ENCODE data around the gene CHD5.

CHD5 gene

DNA sequence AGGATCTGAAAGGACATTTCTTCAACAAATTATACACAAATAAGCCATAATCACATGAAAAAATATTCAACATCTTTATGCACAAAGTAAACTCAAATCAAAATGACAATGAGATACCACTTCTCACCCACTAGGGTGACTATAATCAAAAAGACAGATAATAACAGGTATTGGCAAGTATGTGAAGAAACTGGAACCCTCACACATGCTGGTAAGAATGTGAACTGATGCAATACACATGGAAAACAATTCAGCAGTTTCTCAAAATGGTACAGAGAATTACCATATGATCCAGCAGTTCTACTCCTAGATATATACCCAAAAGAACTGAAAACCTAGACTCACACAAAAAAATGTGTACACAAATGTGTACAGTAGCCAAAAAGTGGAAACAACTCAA lies 62.5 kb downstream of the CHD5 start:
- in situ Hi-C loops (cut with HindIII; ENCODE audit: low sequenced_read_pairs), result no loop called here

- in situ Hi-C loops (cut with HindIII; ENCODE audit: low sequenced_read_pairs), result no loop called here
Measured at GRCh38 chr1:6117064-6117463, 63.1 kb downstream of the CHD5 start.

- in situ Hi-C loops (cut with HindIII; ENCODE audit: low sequenced_read_pairs), result no loop called here
Measured at GRCh38 chr1:6116137-6116536, 64.0 kb downstream of the CHD5 start.

DNA sequence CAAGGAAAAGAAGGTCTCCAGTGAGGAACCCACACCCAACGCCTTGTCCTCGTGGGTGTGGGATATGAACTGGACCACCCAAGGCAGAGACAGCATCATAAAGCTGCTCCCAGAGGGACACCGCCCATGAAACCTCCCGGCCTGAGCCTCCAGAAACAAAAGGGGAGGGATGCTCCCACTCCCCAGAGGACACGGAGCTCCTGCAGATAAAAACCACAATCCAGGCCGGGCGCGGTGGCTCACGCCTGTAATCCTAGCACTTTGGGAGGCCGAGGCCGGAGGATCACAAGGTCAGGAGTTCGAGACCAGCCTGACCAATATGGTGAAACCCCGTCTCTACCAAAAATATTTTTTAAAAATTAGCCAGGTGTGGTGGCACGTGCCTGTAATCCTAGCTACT lies 66.4 kb downstream of the CHD5 start:
- in situ Hi-C loops (cut with HindIII; ENCODE audit: low sequenced_read_pairs), result no loop called here

DNA sequence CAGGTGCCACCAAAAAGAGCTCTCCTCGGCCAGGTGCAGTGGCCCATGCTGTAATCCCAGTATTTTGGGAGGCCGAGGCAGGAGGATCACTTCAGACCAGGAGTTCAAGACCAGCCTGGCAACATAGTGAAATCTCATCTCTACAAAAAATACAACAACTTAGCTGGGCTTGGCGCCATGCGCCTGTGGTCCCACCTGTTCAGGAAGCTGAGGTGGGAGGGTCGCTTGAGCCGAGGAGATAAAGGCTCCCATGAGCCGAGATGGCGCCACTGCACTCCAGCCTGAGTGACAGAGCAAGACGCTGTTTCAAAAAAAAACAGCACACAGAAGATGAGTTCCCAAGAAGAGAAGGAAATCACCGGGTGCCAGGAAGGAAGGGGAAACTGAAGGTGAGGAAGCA lies 67.0 kb downstream of the CHD5 start:
- in situ Hi-C loops (cut with HindIII; ENCODE audit: low sequenced_read_pairs), result no loop called here

- in situ Hi-C loops (cut with HindIII; ENCODE audit: low sequenced_read_pairs), result no loop called here
Measured at GRCh38 chr1:6112690-6113005, 67.5 kb downstream of the CHD5 start.

DNA sequence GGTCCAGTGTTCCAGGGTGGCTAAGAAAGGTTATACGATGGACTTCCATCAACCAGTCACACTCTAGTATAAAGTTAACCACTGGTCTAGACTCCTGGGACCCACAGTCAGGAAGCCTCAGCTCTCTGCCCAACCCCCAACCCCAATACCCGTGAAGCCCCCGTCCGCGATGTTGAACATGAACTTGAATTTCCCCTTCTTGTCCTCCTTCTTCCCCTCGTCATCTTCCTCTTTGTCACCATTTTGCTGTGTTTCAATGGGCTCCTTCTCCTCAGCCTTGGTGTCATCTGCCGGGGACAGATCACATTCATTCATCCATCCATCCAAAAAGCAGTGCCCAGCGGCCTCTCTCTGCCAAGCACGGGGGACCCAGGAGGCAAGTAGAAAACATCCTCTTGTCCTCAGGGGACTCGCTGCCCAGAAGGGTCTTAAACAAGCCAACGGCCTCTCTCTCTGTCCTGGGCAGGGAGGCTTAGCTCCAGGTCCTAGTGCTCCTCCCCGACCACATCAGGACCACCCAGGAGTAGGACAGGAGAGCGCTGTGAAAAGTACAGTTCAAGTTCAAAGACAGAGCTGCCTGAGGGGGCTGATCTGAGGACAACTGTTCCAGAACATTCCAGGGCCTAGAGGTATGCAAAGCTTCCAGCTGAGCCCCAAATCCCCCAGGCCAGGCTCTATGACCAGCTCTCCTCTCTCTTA lies 68.0 kb downstream of the CHD5 start:
- in situ Hi-C loops (cut with HindIII; ENCODE audit: low sequenced_read_pairs), result no loop called here

GRCh38 chr1:6111571-6111970 lies 68.5 kb downstream of the CHD5 start:
- in situ Hi-C loops (cut with HindIII; ENCODE audit: low sequenced_read_pairs), result no loop called here

GRCh38 chr1:6110326-6110725 lies 69.8 kb downstream of the CHD5 start:
- in situ Hi-C loops (cut with HindIII; ENCODE audit: low sequenced_read_pairs), result no loop called here

GRCh38 chr1:6109688-6110087 lies 70.4 kb downstream of the CHD5 start:
- in situ Hi-C loops (cut with HindIII; ENCODE audit: low sequenced_read_pairs), result no loop called here

- in situ Hi-C loops (cut with HindIII; ENCODE audit: low sequenced_read_pairs), result no loop called here
Measured at GRCh38 chr1:6108937-6109614, 71.0 kb downstream of the CHD5 start.

- in situ Hi-C loops (cut with HindIII; ENCODE audit: low sequenced_read_pairs), result no loop called here
Measured at GRCh38 chr1:6108476-6108875, 71.6 kb downstream of the CHD5 start.

DNA sequence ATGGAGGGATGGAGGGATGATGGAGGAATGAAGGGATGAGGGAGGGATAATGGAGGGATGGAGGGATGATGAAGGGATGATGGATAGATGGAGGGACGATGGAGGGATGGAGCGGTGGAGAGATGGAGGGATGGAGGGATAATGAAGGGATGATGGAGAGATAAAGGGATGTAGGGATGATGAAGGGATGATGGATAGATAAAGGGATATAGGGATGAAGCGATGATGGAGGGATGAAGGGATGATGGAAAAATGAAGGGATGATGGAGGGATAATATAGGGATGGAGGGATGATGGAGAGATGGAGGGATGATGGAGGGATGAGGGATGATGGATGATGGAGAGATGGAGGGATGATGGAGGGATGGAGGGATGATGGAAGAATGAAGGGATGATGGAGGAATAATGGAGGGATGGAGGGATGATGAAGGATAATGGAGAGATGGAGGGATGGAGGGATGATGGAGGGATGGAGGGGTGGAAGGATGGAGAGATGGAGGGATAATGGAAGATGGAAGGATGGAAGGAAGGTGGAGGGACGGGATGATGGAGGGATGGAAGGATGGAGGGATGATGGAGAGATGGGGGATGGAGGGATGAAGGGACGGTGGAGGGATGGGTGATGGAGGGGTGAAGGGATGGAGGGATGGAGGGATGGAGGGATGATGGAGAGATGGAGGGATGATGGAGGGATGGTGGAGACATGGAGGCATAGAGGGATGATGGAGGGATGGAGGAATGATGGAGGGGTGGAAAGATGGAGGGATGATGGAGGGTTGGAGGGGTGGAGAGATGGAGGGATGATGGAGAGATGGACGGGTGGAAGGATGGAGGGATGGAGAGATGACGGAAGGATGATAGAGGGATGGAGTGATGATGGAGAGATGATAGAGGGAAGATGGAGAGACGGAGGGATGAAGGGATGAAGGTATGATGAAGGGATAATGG lies 72.4 kb downstream of the CHD5 start:
- in situ Hi-C loops (cut with HindIII; ENCODE audit: low sequenced_read_pairs), result no loop called here

DNA sequence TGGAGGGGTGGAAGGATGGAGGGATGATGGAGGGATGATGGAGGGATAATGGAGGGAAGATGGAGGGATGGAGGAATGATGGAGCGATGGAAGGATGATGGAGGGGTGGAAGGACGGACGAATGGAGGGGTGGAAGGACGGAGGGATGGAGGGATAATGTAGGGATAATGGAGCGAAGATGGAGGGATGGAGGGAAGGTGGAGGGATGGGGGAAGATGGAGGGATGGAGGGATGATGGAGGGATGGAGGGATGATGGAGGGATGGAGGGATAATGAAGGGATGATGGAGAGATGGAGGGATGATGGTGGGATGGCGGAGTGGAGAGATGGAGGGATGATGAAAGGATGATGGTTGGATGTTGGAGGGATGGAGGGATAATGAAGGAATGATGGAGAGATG lies 73.1 kb downstream of the CHD5 start:
- in situ Hi-C loops (cut with HindIII; ENCODE audit: low sequenced_read_pairs), result no loop called here

DNA sequence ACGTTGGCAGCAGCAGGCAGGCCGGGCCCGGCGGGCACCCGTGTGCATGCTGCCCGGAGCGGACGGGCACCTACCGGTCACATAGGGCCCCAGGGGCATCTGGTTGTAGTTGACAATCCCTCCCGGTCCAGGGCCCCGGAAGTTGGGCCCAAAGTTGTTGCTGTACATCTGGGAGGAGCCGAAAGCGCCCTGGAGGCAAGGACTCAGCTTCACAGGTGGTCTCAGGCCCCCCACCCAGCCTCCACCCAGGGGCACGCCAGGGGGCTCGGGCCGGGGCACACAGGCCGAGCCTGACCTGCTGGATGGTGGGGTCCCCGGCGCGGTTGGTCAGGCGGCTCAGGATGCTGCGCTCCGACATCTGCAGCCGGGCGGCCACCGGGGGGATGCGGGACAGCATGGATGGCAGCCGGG lies 73.8 kb downstream of the CHD5 start:
- in situ Hi-C loops (cut with HindIII; ENCODE audit: low sequenced_read_pairs), result no loop called here

- in situ Hi-C loops (cut with HindIII; ENCODE audit: low sequenced_read_pairs), result no loop called here
Measured at GRCh38 chr1:6105763-6106162, 74.4 kb downstream of the CHD5 start.

- in situ Hi-C loops (cut with HindIII; ENCODE audit: low sequenced_read_pairs), result no loop called here
Measured at GRCh38 chr1:6105218-6105679, 74.9 kb downstream of the CHD5 start.

DNA sequence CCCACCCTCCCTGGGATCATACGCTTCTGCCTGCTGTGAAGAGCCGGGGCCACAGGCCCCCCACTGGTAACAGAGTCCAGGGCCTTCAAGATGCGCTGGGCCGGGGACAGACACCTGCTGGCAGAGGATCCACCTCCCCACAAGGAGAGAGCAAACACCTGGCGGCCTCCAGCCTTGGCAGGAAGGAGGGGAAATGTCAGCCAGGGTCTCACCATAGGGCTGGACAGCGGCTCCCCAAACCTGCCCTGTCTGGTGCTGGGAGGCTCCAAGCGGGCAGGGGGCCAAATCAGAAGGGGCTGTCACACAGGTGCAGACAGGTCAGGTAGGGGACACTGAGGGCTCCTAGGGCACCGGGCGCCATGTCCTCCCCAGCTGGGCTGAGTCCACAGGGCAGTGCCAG lies 75.5 kb downstream of the CHD5 start:
- in situ Hi-C loops (cut with HindIII; ENCODE audit: low sequenced_read_pairs), result no loop called here

- in situ Hi-C loops (cut with HindIII; ENCODE audit: low sequenced_read_pairs), result no loop called here
Measured at GRCh38 chr1:6103854-6104530, 76.1 kb downstream of the CHD5 start.

DNA sequence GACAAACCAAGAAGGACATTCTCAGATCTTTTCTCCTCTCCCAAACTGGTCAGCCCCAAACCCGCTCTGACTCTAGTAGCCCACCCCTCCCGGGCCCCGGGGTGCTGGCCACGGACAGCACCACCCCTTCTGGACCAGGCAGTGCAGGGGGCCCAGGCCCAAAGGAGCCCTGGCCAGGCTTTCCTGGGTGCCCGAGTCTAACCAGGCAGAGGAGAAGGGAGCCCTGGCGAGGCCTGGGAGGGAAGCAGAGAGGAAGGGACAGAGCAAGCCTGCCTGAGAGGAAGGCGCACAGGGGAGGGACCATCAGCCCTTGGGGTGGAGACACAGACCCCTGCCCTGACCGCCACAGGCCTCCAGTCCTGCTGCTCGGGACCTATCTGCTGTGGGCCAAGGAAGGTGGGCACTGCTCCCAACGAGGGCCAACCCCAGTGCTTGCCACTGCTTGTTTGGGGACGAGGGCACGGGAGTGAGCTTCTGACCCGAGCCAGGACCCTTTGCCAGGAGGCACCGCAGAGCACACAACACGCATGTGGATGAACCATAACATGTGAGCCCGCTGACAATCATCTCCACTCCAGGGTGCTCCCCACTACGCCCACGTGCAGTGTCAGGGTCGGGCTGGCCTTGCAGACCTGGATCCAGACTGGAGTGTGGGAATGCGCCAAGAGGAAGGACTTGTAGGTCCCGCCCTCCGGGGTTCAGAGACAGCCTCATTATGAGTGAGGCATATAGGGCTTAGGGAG lies 76.8 kb downstream of the CHD5 start:
- in situ Hi-C loops (cut with HindIII; ENCODE audit: low sequenced_read_pairs), result no loop called here

- in situ Hi-C loops (cut with HindIII; ENCODE audit: low sequenced_read_pairs), result no loop called here
Measured at GRCh38 chr1:6102532-6102845, 77.6 kb downstream of the CHD5 start.
